HEK293 (cell line): ENCODE data around the gene TTC39C.

ENCODE experiments used
- CTCF ChIA-PET: fragments of 350-600 bp; formaldehyde crosslinking; extraction: SDS; loops from one replicate; lab custom pipeline; 2021; ENCODE audit warnings: antibody characterized with exemption; lab: Yijun Ruan, JAX
- POLR2A ChIA-PET: fragments of 300-600 bp; formaldehyde crosslinking; extraction: SDS; loops from one replicate; lab custom pipeline; 2020; ENCODE audit warnings: antibody characterized with exemption, inconsistent platforms; lab: Yijun Ruan, JAX
- H3K27ac ChIP-seq: fragments of 200-500 bp; sonication (Bioruptor generic); 2 replicates; pipeline ENCODE4 v1.5.1; 2014; ENCODE audit warnings: low read depth, low read length, control low read depth, inconsistent platforms; ENCODE audit errors: extremely low read depth
- H3K36me3 ChIP-seq, 2 experiments: fragments of 200-500 bp in 1 of 2; sonication (Bioruptor generic) in 1 of 2; 1 replicate in 1 of 2; 2 replicates in 1 of 2; pipeline ENCODE4 v1.5.1; 2014 to 2017; ENCODE audit warnings: inconsistent platforms in 2 of 2, low read length in 2 of 2; ENCODE audit not compliant: control insufficient read depth in 2 of 2, insufficient read depth in 1 of 2
- H3K4me1 ChIP-seq: fragments of 200-500 bp; sonication (Bioruptor generic); 2 replicates; pipeline ENCODE4 v1.5.1; 2014; ENCODE audit warnings: mild to moderate bottlenecking, low read length, inconsistent platforms; ENCODE audit not compliant: control insufficient read depth, insufficient read depth
- H3K4me3 ChIP-seq: 2 replicates; pipeline ENCODE4 v1.5.1; 2011; ENCODE audit warnings: low read depth, mild to moderate bottlenecking, control low read depth, low read length, moderate library complexity
- H3K9me3 ChIP-seq: fragments of 200-500 bp; sonication (Bioruptor generic); 2 replicates; pipeline ENCODE4 v1.5.1; 2014; ENCODE audit warnings: low read depth, low read length, inconsistent platforms; ENCODE audit not compliant: control insufficient read depth, insufficient read depth
- BCL11B ChIP-seq: fragments of 450-650 bp; formaldehyde crosslinking; IDR thresholded peaks from 2 replicates; pipeline ENCODE4 v1.5.1; 2016; ENCODE audit warnings: low read depth, missing biosample characterization, missing genetic modification characterization
- FEZF1 ChIP-seq: fragments of 450-650 bp; formaldehyde crosslinking; IDR thresholded peaks from 2 replicates; pipeline ENCODE4 v1.5.1; 2016; ENCODE audit warnings: missing biosample characterization, missing genetic modification characterization
- MEIS1 ChIP-seq: sonication (generic); formaldehyde crosslinking; IDR thresholded peaks from 2 replicates; pipeline ENCODE4 v1.8.1; 2022; ENCODE audit warnings: missing genetic modification reagents, mild to moderate bottlenecking, borderline replicate concordance
- SP3 ChIP-seq: fragments of 450-650 bp; formaldehyde crosslinking; IDR thresholded peaks from 2 replicates; pipeline ENCODE4 v1.5.1; 2016; ENCODE audit warnings: missing biosample characterization, missing genetic modification characterization
- ZBTB20 ChIP-seq: fragments of 450-650 bp; formaldehyde crosslinking; IDR thresholded peaks from 2 replicates; pipeline ENCODE4 v1.5.1; 2016; ENCODE audit warnings: missing biosample characterization, missing genetic modification characterization
- ZFP3 ChIP-seq: fragments of 450-650 bp; formaldehyde crosslinking; IDR thresholded peaks from 2 replicates; pipeline ENCODE4 v1.5.1; 2016; ENCODE audit warnings: low read depth, missing biosample characterization, missing genetic modification characterization
- ZNF184 ChIP-seq: fragments of 450-650 bp; IDR thresholded peaks from 2 replicates; pipeline ENCODE4 v1.5.1; 2018; ENCODE audit warnings: missing biosample characterization, mild to moderate bottlenecking, missing genetic modification characterization
- ZNF24 ChIP-seq: fragments of 450-650 bp; formaldehyde crosslinking; IDR thresholded peaks from 2 replicates; pipeline ENCODE4 v1.5.1; 2016; ENCODE audit warnings: missing biosample characterization, missing genetic modification characterization
- ZNF366 ChIP-seq: fragments of 450-650 bp; formaldehyde crosslinking; conservative IDR thresholded peaks from 2 replicates; pipeline ENCODE4 v1.5.1; 2016; ENCODE audit warnings: missing biosample characterization, missing genetic modification characterization
- ZNF548 ChIP-seq: fragments of 450-650 bp; formaldehyde crosslinking; IDR thresholded peaks from 2 replicates; pipeline ENCODE4 v1.5.1; 2016; ENCODE audit warnings: missing biosample characterization, missing genetic modification characterization
- ZNF585B ChIP-seq: fragments of 450-650 bp; formaldehyde crosslinking; IDR thresholded peaks from 2 replicates; pipeline ENCODE4 v1.5.1; 2016; ENCODE audit warnings: missing biosample characterization, missing genetic modification characterization
- ZNF830 ChIP-seq: fragments of 450-650 bp; IDR thresholded peaks from 2 replicates; pipeline ENCODE4 v1.5.0; 2018; ENCODE audit warnings: missing biosample characterization, missing genetic modification characterization, low read depth, mild to moderate bottlenecking, moderate library complexity
- TF ChIP-seq, protein P1 (sequence below): fragments of 450-650 bp; formaldehyde crosslinking; IDR thresholded peaks from 2 replicates; pipeline ENCODE4 v1.5.1; 2016; ENCODE audit warnings: missing biosample characterization, missing genetic modification characterization
- TF ChIP-seq, protein P2 (sequence below): sonication (generic); formaldehyde crosslinking; IDR thresholded peaks from 2 replicates; pipeline ENCODE4 v1.8.1; 2022; ENCODE audit warnings: mild to moderate bottlenecking, moderate library complexity, missing genetic modification reagents
- TF ChIP-seq, protein P3 (sequence below): fragments of 450-650 bp; formaldehyde crosslinking; IDR thresholded peaks from 2 replicates; pipeline ENCODE4; 2016; ENCODE audit warnings: missing biosample characterization, missing genetic modification characterization
- TF ChIP-seq, protein P4 (sequence below): fragments of 450-650 bp; formaldehyde crosslinking; IDR thresholded peaks from 2 replicates; pipeline ENCODE4 v1.5.1; 2017; ENCODE audit warnings: missing biosample characterization, missing genetic modification characterization

The TTC39C gene

DNA sequence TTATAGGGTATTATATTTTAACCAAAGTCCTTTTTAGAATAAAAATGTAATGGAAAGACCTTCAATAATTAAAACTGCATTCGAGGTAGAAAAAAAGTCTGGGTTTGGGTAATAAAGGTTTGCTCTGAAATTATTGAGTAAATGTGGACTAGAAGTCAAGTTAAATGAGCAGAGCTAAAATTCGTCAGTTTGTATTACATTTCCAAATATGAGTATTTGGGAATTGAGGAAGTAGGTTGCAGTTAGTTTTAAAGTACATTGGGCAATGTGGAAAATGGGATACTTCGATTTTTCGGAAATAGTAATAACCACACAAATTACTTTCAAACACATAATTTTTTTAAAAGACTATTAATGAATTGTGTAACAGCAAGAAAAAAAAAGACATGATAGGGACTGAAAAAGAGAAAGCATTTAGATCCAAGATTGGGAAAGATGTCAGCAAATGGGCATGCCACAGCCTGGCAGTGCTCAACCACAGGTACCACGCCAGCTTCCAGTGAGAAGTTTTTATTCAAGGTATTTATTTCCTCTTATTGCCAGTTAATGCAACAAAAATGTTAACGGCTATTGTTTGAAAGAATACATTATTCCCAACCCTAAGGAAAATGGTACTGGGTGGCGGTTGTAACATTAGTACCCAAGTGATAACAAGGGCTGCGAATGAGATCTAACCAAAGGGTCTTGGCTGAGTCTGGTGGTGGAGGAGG, 50.0 kb downstream of the TTC39C start:
- TF ChIP-seq, protein P1, sequence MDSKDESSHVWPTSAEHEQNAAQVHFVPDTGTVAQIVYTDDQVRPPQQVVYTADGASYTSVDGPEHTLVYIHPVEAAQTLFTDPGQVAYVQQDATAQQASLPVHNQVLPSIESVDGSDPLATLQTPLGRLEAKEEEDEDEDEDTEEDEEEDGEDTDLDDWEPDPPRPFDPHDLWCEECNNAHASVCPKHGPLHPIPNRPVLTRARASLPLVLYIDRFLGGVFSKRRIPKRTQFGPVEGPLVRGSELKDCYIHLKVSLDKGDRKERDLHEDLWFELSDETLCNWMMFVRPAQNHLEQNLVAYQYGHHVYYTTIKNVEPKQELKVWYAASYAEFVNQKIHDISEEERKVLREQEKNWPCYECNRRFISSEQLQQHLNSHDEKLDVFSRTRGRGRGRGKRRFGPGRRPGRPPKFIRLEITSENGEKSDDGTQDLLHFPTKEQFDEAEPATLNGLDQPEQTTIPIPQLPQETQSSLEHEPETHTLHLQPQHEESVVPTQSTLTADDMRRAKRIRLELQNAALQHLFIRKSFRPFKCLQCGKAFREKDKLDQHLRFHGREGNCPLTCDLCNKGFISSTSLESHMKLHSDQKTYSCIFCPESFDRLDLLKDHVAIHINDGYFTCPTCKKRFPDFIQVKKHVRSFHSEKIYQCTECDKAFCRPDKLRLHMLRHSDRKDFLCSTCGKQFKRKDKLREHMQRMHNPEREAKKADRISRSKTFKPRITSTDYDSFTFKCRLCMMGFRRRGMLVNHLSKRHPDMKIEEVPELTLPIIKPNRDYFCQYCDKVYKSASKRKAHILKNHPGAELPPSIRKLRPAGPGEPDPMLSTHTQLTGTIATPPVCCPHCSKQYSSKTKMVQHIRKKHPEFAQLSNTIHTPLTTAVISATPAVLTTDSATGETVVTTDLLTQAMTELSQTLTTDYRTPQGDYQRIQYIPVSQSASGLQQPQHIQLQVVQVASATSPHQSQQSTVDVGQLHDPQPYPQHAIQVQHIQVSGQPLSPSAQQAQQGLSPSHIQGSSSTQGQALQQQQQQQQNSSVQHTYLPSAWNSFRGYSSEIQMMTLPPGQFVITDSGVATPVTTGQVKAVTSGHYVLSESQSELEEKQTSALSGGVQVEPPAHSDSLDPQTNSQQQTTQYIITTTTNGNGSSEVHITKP (tag by site-specific recombination) = no peak
- TF ChIP-seq ZNF366 (tag by site-specific recombination) (no peak), ZNF548 (no peak), MEIS1 (CRISPR knock-in tag) (no peak), ZNF830 (tag by site-specific recombination) (no peak), ZBTB20 (tag by site-specific recombination) (no peak), ZFP3 (tag by site-specific recombination) (no peak), SP3 (no peak), ZNF184 (tag by site-specific recombination) (no peak)
- TF ChIP-seq, protein P2, sequence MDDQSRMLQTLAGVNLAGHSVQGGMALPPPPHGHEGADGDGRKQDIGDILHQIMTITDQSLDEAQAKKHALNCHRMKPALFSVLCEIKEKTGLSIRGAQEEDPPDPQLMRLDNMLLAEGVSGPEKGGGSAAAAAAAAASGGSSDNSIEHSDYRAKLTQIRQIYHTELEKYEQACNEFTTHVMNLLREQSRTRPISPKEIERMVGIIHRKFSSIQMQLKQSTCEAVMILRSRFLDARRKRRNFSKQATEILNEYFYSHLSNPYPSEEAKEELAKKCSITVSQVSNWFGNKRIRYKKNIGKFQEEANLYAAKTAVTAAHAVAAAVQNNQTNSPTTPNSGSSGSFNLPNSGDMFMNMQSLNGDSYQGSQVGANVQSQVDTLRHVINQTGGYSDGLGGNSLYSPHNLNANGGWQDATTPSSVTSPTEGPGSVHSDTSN = no peak
- TF ChIP-seq, protein P3, sequence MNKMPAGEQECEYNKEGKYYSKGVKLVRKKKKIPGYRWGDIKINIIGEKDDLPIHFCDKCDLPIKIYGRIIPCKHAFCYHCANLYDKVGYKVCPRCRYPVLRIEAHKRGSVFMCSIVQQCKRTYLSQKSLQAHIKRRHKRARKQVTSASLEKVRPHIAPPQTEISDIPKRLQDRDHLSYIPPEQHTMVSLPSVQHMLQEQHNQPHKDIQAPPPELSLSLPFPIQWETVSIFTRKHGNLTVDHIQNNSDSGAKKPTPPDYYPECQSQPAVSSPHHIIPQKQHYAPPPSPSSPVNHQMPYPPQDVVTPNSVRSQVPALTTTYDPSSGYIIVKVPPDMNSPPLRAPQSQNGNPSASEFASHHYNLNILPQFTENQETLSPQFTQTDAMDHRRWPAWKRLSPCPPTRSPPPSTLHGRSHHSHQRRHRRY (tag by site-specific recombination) = no peak
- CTCF ChIA-PET = interaction anchor here (0.7 kb wide), 1 partner anchor 1260 kb away, joined by 3 read pairs; no protein-coding TSS in a partner anchor
- Histone ChIP-seq H3K27ac (no peak overlapping the region), H3K36me3 (peaks cover 0 to 3% of the 10 kb centered on the region in 2 experiments; a peak in 1 of 3 replicates), H3K9me3 (no peaks in the 10 kb centered on the region), H3K4me1 (peaks cover 19% of the 10 kb centered on the region), H3K4me3 (no peak overlapping the region)
- POLR2A ChIA-PET = no interaction called here

DNA sequence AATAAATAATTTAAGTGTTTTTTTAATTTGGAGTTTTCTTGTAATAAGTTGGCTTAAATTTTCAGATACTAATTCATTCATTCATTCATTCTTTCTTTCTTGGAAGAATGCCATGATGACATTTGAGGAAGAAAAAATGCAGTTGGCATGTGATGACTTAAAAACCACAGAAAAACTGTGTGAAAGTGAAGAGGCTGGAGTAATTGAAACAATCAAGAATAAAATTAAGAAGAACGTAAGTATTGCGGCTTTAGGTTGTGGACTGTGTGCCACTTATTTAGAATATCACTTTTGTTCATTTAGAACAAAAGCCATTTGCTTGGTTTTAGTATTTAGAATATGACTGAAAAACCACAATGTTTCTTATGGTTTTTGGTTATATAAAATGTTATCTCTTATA, 51.4 kb downstream of the TTC39C start:
- 0 out of 2 replicates have a peak, but pooled peaks have one; percentile 26 for TF ChIP-seq ZNF366 (tag by site-specific recombination)
- peak; percentile 40; the same call in 1 of the 2 replicates for TF ChIP-seq FEZF1 (tag by site-specific recombination)
- TF ChIP-seq ZNF24 (tag by site-specific recombination) = peak; percentile 38; the same call in 1 of the 2 replicates
- TF ChIP-seq BCL11B (tag by site-specific recombination) = no peak
- no peak for TF ChIP-seq ZNF585B (tag by site-specific recombination)
- TF ChIP-seq, protein P4, sequence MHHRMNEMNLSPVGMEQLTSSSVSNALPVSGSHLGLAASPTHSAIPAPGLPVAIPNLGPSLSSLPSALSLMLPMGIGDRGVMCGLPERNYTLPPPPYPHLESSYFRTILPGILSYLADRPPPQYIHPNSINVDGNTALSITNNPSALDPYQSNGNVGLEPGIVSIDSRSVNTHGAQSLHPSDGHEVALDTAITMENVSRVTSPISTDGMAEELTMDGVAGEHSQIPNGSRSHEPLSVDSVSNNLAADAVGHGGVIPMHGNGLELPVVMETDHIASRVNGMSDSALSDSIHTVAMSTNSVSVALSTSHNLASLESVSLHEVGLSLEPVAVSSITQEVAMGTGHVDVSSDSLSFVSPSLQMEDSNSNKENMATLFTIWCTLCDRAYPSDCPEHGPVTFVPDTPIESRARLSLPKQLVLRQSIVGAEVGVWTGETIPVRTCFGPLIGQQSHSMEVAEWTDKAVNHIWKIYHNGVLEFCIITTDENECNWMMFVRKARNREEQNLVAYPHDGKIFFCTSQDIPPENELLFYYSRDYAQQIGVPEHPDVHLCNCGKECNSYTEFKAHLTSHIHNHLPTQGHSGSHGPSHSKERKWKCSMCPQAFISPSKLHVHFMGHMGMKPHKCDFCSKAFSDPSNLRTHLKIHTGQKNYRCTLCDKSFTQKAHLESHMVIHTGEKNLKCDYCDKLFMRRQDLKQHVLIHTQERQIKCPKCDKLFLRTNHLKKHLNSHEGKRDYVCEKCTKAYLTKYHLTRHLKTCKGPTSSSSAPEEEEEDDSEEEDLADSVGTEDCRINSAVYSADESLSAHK (tag by site-specific recombination) = peak; percentile 59; the same call in 1 of the 2 replicates
- TF ChIP-seq, all 188 proteins: peak for 4
- Histone ChIP-seq H3K4me1 (peaks cover 21% of the 10 kb centered on the region), H3K9me3 (no peaks in the 10 kb centered on the region), H3K36me3 (peaks cover 0 to 3% of the 10 kb centered on the region in 2 experiments; a peak in 2 of 3 replicates), H3K27ac (no peak overlapping the region), H3K4me3 (no peak overlapping the region)
- CTCF ChIA-PET = no interaction called here
- POLR2A ChIA-PET = no interaction called here
